Trophoblast cell (in vitro differentiated cells and primary cell): Measurements from ENCODE around the gene ZNHIT1.

ENCODE experiments used
- DNase-seq, 2 donors: peaks; one replicate each; pipeline ENCODE4 v3.0.0-alpha.2; 2016
- H2AFZ ChIP-seq: 2 replicates; pipeline ENCODE4 v1.6.1; 2013; ENCODE audit warnings: low read length, moderate library complexity, mild to moderate bottlenecking; ENCODE audit not compliant: insufficient read depth, poor library complexity
- H2AK5ac ChIP-seq: 2 replicates; pipeline ENCODE4 v1.6.1; 2013; ENCODE audit warnings: mild to moderate bottlenecking, low read length
- H2BK120ac ChIP-seq: 2 replicates; pipeline ENCODE4 v1.6.1; 2013; ENCODE audit warnings: low read length, mild to moderate bottlenecking, moderate library complexity; ENCODE audit not compliant: insufficient read depth, poor library complexity
- H2BK12ac ChIP-seq: 2 replicates; pipeline ENCODE4 v1.6.1; 2013; ENCODE audit warnings: mild to moderate bottlenecking, low read length, moderate library complexity
- H2BK5ac ChIP-seq: 2 replicates; pipeline ENCODE4 v1.6.1; 2013; ENCODE audit warnings: low read length, low read depth, moderate library complexity, mild to moderate bottlenecking; ENCODE audit not compliant: poor library complexity
- H3K14ac ChIP-seq: 2 replicates; pipeline ENCODE4 v1.6.1; 2013; ENCODE audit warnings: mild to moderate bottlenecking, low read length
- H3K18ac ChIP-seq: 2 replicates; pipeline ENCODE4 v1.6.1; 2013; ENCODE audit warnings: mild to moderate bottlenecking, low read length
- H3K23ac ChIP-seq: 2 replicates; pipeline ENCODE4 v1.6.1; 2013; ENCODE audit warnings: low read length
- H3K27ac ChIP-seq: 2 replicates; pipeline ENCODE4 v1.5.1; 2013; ENCODE audit warnings: low read depth, mild to moderate bottlenecking, inconsistent platforms, low read length, moderate library complexity
- H3K27me3 ChIP-seq: 2 replicates; pipeline ENCODE4 v1.6.1; 2013; ENCODE audit warnings: inconsistent platforms, mild to moderate bottlenecking, low read length, moderate library complexity; ENCODE audit not compliant: insufficient read depth
- H3K36me3 ChIP-seq, 2 experiments: 1 replicate in 1 of 2; 2 replicates in 1 of 2; pipeline ENCODE4 v1.6.1; 2013; ENCODE audit warnings: low read length in 2 of 2, mild to moderate bottlenecking in 2 of 2, moderate library complexity in 1 of 2; ENCODE audit not compliant: insufficient read depth in 2 of 2, control insufficient read depth in 1 of 2
- H3K4ac ChIP-seq: 2 replicates; pipeline ENCODE4 v1.6.1; 2013; ENCODE audit warnings: low read depth, mild to moderate bottlenecking, low read length, moderate library complexity
- H3K4me1 ChIP-seq, 2 experiments: 1 replicate in 1 of 2; 2 replicates in 1 of 2; pipeline ENCODE4 v1.6.1; 2013; ENCODE audit warnings: low read length in 2 of 2, mild to moderate bottlenecking in 2 of 2, moderate library complexity in 1 of 2; ENCODE audit not compliant: insufficient read depth in 2 of 2, control insufficient read depth in 1 of 2
- H3K4me2 ChIP-seq: 2 replicates; pipeline ENCODE4 v1.6.1; 2013; ENCODE audit warnings: inconsistent platforms, mild to moderate bottlenecking, low read length, moderate library complexity
- H3K4me3 ChIP-seq: 2 replicates; pipeline ENCODE4 v1.5.1; 2013; ENCODE audit warnings: mild to moderate bottlenecking, low read depth, low read length, inconsistent platforms
- H3K79me1 ChIP-seq: one replicate; pipeline ENCODE4 v1.6.1; 2013; ENCODE audit warnings: low read length
- H3K79me2 ChIP-seq: 2 replicates; pipeline ENCODE4 v1.6.1; 2013; ENCODE audit warnings: low read length, mild to moderate bottlenecking; ENCODE audit not compliant: control insufficient read depth, insufficient read depth, poor library complexity
- H3K9ac ChIP-seq: 2 replicates; pipeline ENCODE4 v1.6.1; 2013; ENCODE audit warnings: mild to moderate bottlenecking, low read length
- H3K9me3 ChIP-seq: 2 replicates; pipeline ENCODE4 v1.6.1; 2013; ENCODE audit warnings: low read depth, mild to moderate bottlenecking, control low read depth, inconsistent platforms, low read length; ENCODE audit not compliant: insufficient read depth
- H4K12ac ChIP-seq: 2 replicates; pipeline ENCODE4 v1.6.1; 2013; ENCODE audit warnings: low read depth, mild to moderate bottlenecking, low read length, moderate library complexity
- H4K8ac ChIP-seq: 2 replicates; pipeline ENCODE4 v1.6.1; 2013; ENCODE audit warnings: low read depth, mild to moderate bottlenecking, low read length, moderate library complexity
- H4K91ac ChIP-seq: one replicate; pipeline ENCODE4 v1.6.1; 2013; ENCODE audit warnings: low read depth, mild to moderate bottlenecking, low read length, moderate library complexity
- WGBS: extraction: QIAGEN DNeasy Blood & Tissue Kit; methylation state at CpG from one replicate; pipeline ENCODE4 v1.1.7; 2013; ENCODE audit warnings: missing lambda C conversion rate; ENCODE audit not compliant: insufficient read length, insufficient coverage; ENCODE audit errors: extremely low coverage; 5-methylcytosine and 5-hydroxymethylcytosine counted together

The ZNHIT1 gene

DNA sequence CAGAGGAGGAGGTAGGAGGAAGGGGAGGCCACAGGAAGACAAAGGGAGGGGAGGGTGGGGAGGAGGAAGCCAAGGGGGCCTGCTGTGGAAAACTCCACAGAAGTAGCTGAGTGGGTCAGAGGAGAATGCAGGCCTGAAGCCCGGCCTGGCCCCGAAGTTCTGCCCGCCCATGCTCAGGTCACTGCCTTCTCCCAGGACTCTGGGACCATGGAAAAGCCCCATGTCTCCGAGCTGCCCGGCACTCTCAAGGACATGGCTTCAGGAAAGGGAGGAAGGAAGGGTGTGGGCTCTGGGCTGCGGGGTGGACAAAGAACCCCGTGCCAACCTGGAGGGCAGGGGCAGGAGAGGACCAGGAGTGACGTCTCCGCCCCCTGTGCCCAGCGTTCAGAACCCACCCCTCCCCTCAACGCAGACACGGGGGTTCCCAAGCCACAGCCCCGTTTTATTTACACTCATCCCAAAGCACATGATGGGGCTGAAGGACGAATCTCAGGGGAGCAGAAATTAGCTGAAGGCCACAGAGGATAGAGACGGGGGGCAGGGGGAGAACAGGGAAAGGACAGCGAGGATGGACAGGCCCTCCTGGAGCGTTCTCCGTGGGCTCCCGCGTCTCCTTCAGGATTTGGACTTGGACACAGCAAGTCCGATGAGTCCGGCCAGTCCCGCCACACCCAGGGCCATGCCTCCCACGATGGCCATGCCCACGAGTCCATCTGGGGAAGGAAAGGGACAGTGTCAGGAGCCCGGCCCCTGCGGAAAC lies 21.4 kb downstream of the ZNHIT1 start:
- Histone ChIP-seq H3K23ac (no peak overlapping the region), H3K14ac (peak overlapping the region; percentile 56), H3K4me2 (peak overlapping the region; percentile 15), H4K8ac (peak overlapping the region; percentile 57), H3K9me3 (no peaks in the 10 kb centered on the region), H3K9ac (no peak overlapping the region), H3K36me3 (peaks cover 34 to 46% of the 10 kb centered on the region in 2 experiments), H3K4ac (peak overlapping the region; percentile 22), H3K79me1 (peaks cover 6% of the 10 kb centered on the region), H4K91ac (peak overlapping the region; percentile 87), H2BK120ac (peak overlapping the region; percentile 8), H3K27me3 (no peaks in the 10 kb centered on the region), H2AFZ (peak overlapping the region; percentile 19), H3K4me1 (peaks cover 10 to 25% of the 10 kb centered on the region in 2 experiments), H3K27ac (peak overlapping the region; percentile 86), H2AK5ac (peak overlapping the region; percentile 20), H2BK12ac (no peak overlapping the region), H2BK5ac (peak overlapping the region; percentile 44), H3K79me2 (peaks cover under 1% of the 10 kb centered on the region), H3K18ac (peak overlapping the region; percentile 56), H4K12ac (peak overlapping the region; percentile 1), H3K4me3 (no peak overlapping the region)
- no CpG with 5 or more reads among the region's 27 CpGs for WGBS
- no peak for DNase-seq

- Histone ChIP-seq H3K4me3 (no peak overlapping the region), H3K4me2 (no peak overlapping the region), H3K27me3 (no peaks in the 10 kb centered on the region), H4K8ac (no peak overlapping the region), H3K18ac (no peak overlapping the region), H3K4ac (no peak overlapping the region), H3K27ac (peak overlapping the region; percentile 86), H3K9ac (no peak overlapping the region), H3K79me2 (peaks cover 4% of the 10 kb centered on the region), H2AFZ (no peak overlapping the region), H3K23ac (no peak overlapping the region), H2AK5ac (peak overlapping the region; percentile 1), H4K91ac (peak overlapping the region; percentile 87), H3K79me1 (peaks cover 10% of the 10 kb centered on the region), H3K9me3 (no peaks in the 10 kb centered on the region), H3K4me1 (peaks cover 10 to 25% of the 10 kb centered on the region in 2 experiments), H3K14ac (no peak overlapping the region), H2BK12ac (no peak overlapping the region), H3K36me3 (peaks cover 34 to 44% of the 10 kb centered on the region in 2 experiments), H4K12ac (peak overlapping the region; percentile 1), H2BK5ac (no peak overlapping the region), H2BK120ac (no peak overlapping the region)
- WGBS, result no CpG with 5 or more reads among the region's 9 CpGs
- no peak for DNase-seq
Measured at GRCh38 chr7:101239951-101240220, 21.9 kb downstream of the ZNHIT1 start.

GRCh38 chr7:101240226-101241014 lies 22.5 kb downstream of the ZNHIT1 start:
- Histone ChIP-seq H4K12ac (no peak overlapping the region), H2AK5ac (no peak overlapping the region), H3K79me1 (peaks cover 10% of the 10 kb centered on the region), H3K79me2 (peaks cover 4% of the 10 kb centered on the region), H2AFZ (no peak overlapping the region), H4K8ac (no peak overlapping the region), H4K91ac (no peak overlapping the region), H3K9me3 (no peaks in the 10 kb centered on the region), H3K9ac (no peak overlapping the region), H3K18ac (peak overlapping the region; percentile 34), H3K27me3 (no peaks in the 10 kb centered on the region), H2BK5ac (no peak overlapping the region), H3K4me3 (no peak overlapping the region), H3K4me1 (peaks cover 10 to 25% of the 10 kb centered on the region in 2 experiments), H3K14ac (no peak overlapping the region), H2BK120ac (peak overlapping the region; percentile 17), H3K4ac (no peak overlapping the region), H3K4me2 (no peak overlapping the region), H2BK12ac (no peak overlapping the region), H3K23ac (no peak overlapping the region), H3K36me3 (peaks cover 34 to 40% of the 10 kb centered on the region in 2 experiments), H3K27ac (no peak overlapping the region)
- no CpG with 5 or more reads among the region's 32 CpGs for WGBS
- DNase-seq, result no peak

GRCh38 chr7:101241015-101241363 lies 23.0 kb downstream of the ZNHIT1 start:
- Histone ChIP-seq H3K4me1 (peaks cover 10 to 25% of the 10 kb centered on the region in 2 experiments), H3K23ac (no peak overlapping the region), H3K4me2 (no peak overlapping the region), H3K9ac (no peak overlapping the region), H2BK5ac (no peak overlapping the region), H2AFZ (no peak overlapping the region), H2BK120ac (no peak overlapping the region), H4K8ac (no peak overlapping the region), H2AK5ac (no peak overlapping the region), H3K79me1 (peaks cover 10% of the 10 kb centered on the region), H3K4ac (no peak overlapping the region), H3K27me3 (no peaks in the 10 kb centered on the region), H3K18ac (no peak overlapping the region), H4K91ac (no peak overlapping the region), H3K14ac (no peak overlapping the region), H3K27ac (no peak overlapping the region), H3K4me3 (no peak overlapping the region), H3K79me2 (peaks cover 4% of the 10 kb centered on the region), H2BK12ac (no peak overlapping the region), H4K12ac (no peak overlapping the region), H3K9me3 (no peaks in the 10 kb centered on the region), H3K36me3 (peaks cover 34 to 43% of the 10 kb centered on the region in 2 experiments)
- DNase-seq, result no peak
- WGBS, result no CpG with 5 or more reads among the region's 12 CpGs
